B cell (primary cell): ENCODE results near the gene PIK3R1. TPM values are rescaled to one million over a fixed set of nuclear protein-coding genes. Genes with fewer than 3 reads are reported as not detected.

Experiments used
- ATAC-seq: fragments of 200-7000 bp; cut with Tn5 transposase; one replicate; pipeline ENCODE4 v1.10.0; 2021; ENCODE audit warnings: low read depth, mild to moderate bottlenecking, moderate number of reproducible peaks, moderate library complexity
- CTCF ChIA-PET: fragments of 350-600 bp; sonication (Branson Sonifier 250); formaldehyde crosslinking; loops from one replicate; lab custom pipeline; 2021; ENCODE audit warnings: antibody characterized with exemption, inconsistent platforms; lab: Charles Lee
- POLR2A ChIA-PET: fragments of 350-600 bp; sonication (Branson Sonifier 250); formaldehyde crosslinking; loops from one replicate; lab custom pipeline; 2021; ENCODE audit warnings: antibody characterized with exemption; lab: Charles Lee
- DNase-seq: peaks from one replicate; pipeline ENCODE4 v3.0.0; 2013
- H2AFZ ChIP-seq: 2 replicates; pipeline ENCODE4 v1.6.1; 2012; ENCODE audit warnings: mild to moderate bottlenecking, low read depth, low read length; ENCODE audit not compliant: insufficient read depth, poor library complexity, severe bottlenecking
- H3K27ac ChIP-seq, 2 donors: 1 replicate in 1 of 2; 2 replicates in 1 of 2; pipeline ENCODE4 v1.5.1; 2012 to 2013; ENCODE audit warnings: low read length in 2 of 2, mild to moderate bottlenecking in 2 of 2, moderate library complexity in 1 of 2
- H3K27me3 ChIP-seq, 4 experiments: fragments of 200-600 bp in 1 of 4; sonication (generic) in 1 of 4; replicated peaks in 1 of 4; 1 replicate in 2 of 4; 2 replicates in 2 of 4; pipeline versions ENCODE4 v1.6.1 to v1.7.0; 2013 to 2016; ENCODE audit warnings: low read length in 3 of 4, mild to moderate bottlenecking in 2 of 4, mixed read lengths in 1 of 4, moderate library complexity in 1 of 4; ENCODE audit not compliant: insufficient read depth in 4 of 4, control insufficient read depth in 3 of 4; ENCODE audit errors: control extremely low read depth in 1 of 4
- H3K36me3 ChIP-seq, 2 experiments: replicated peaks in 1 of 2; 1 replicate in 1 of 2; 2 replicates in 1 of 2; pipeline versions ENCODE4 v1.6.1 to v1.7.1; 2013; ENCODE audit warnings: low read length in 1 of 2; ENCODE audit not compliant: insufficient read depth in 2 of 2, control insufficient read depth in 1 of 2; ENCODE audit errors: control extremely low read depth in 1 of 2, extremely low read depth in 1 of 2
- H3K4me1 ChIP-seq, 2 donors: fragments of 200-600 bp in 1 of 2; sonication (generic) in 1 of 2; 1 replicate in 1 of 2; 2 replicates in 1 of 2; pipeline versions ENCODE4 v1.5.1 to v1.6.1; 2013 to 2017; ENCODE audit warnings: low read length in 2 of 2; ENCODE audit not compliant: control insufficient read depth in 2 of 2, insufficient read depth in 2 of 2
- H3K4me2 ChIP-seq: replicated peaks from 2 replicates; pipeline ENCODE3; 2012; ENCODE audit warnings: mild to moderate bottlenecking, low read depth, low read length; ENCODE audit not compliant: poor library complexity, severe bottlenecking
- H3K4me3 ChIP-seq, 5 experiments: fragments of 200-600 bp in 1 of 5; sonication (generic) in 1 of 5; 1 replicate in 3 of 5; 2 replicates in 2 of 5; pipeline versions ENCODE4 v1.5.1 to v1.7.0; 2011 to 2016; ENCODE audit warnings: low read length in 4 of 5, mild to moderate bottlenecking in 4 of 5, low read depth in 2 of 5, control low read depth in 1 of 5, moderate library complexity in 1 of 5; ENCODE audit not compliant: insufficient read depth in 1 of 5; ENCODE audit errors: control extremely low read depth in 1 of 5, extremely low read depth in 1 of 5
- H3K79me2 ChIP-seq: fragments of 200-600 bp; sonication (generic); one replicate; pipeline ENCODE4 v1.6.0; 2016; ENCODE audit warnings: low read length; ENCODE audit not compliant: control insufficient read depth, insufficient read depth
- H3K9ac ChIP-seq: fragments of 200-600 bp; sonication (generic); 2 replicates; pipeline ENCODE4 v1.6.1; 2017; ENCODE audit warnings: mild to moderate bottlenecking, low read length, moderate library complexity
- H3K9me3 ChIP-seq, 3 donors: one replicate each; pipeline versions ENCODE4 v1.6.1 to v1.7.1; 2013; ENCODE audit warnings: low read length in 2 of 3; ENCODE audit not compliant: control insufficient read depth in 2 of 3, insufficient read depth in 1 of 3; ENCODE audit errors: control extremely low read depth in 1 of 3
- H4K20me1 ChIP-seq: 2 replicates; pipeline ENCODE4 v1.6.0; 2012; ENCODE audit warnings: mild to moderate bottlenecking, low read length; ENCODE audit not compliant: insufficient read depth, control insufficient read depth, poor library complexity, severe bottlenecking
- H3K27ac Mint-ChIP-seq: one replicate; pipeline ENCODE4 v1.8.0; 2021; ENCODE audit warnings: mixed read lengths
- H3K27me3 Mint-ChIP-seq: one replicate; pipeline ENCODE4 v1.8.0; 2021; ENCODE audit warnings: mixed read lengths
- H3K4me1 Mint-ChIP-seq: one replicate; pipeline ENCODE4 v1.8.0; 2021; ENCODE audit warnings: mixed read lengths
- H3K4me3 Mint-ChIP-seq: one replicate; pipeline ENCODE4 v1.8.0; 2021; ENCODE audit warnings: mixed read lengths
- H3K9me3 Mint-ChIP-seq: one replicate; pipeline ENCODE4 v1.8.0; 2022; ENCODE audit warnings: mixed read lengths; ENCODE audit not compliant: insufficient read depth
- CTCF ChIP-seq: fragments of 200-600 bp; IDR thresholded peaks from one replicate; pipeline ENCODE4 v1.8.0; 2022; ENCODE audit warnings: antibody characterized with exemption, mild to moderate bottlenecking
- EZH2 ChIP-seq: IDR thresholded peaks from 2 replicates; pipeline ENCODE4 v1.6.1; 2012; ENCODE audit warnings: borderline replicate concordance, low read depth, mild to moderate bottlenecking, moderate library complexity, low read length; ENCODE audit not compliant: insufficient read depth, poor library complexity, severe bottlenecking
- WGBS: methylation state at CpG from one replicate; pipeline ENCODE4 v1.1.5; 2013; ENCODE audit warnings: missing lambda C conversion rate; ENCODE audit not compliant: insufficient coverage; 5-methylcytosine and 5-hydroxymethylcytosine counted together
- intact Hi-C: fragments of 100-400 bp; cut with micrococcal nuclease; formaldehyde crosslinking; loops from one replicate; pipeline ENCODE4 v1.10.0; 2022
- polyA plus RNA-seq: library from polyadenylated mRNA; depleted of rRNA; stranded (reverse); fragments of >200 nt; gene quantifications from 2 replicates; pipeline ENCODE4 v1.2.3, GENCODE V29; 2012
- total RNA-seq, 2 donors: library from RNA; stranded (reverse); fragments of 120-200 nt in 1 of 2; gene quantifications; 1 replicate in 1 of 2; 2 replicates in 1 of 2; pipeline versions ENCODE4 v1.2.3 to v1.2.4, GENCODE V29; 2013 to 2022

The PIK3R1 gene
- total and polyA plus RNA-seq, 2 donors (not counting 1 experiment from before 2014, with no cell fraction given), result 5.6 to 63.8 TPM

DNA sequence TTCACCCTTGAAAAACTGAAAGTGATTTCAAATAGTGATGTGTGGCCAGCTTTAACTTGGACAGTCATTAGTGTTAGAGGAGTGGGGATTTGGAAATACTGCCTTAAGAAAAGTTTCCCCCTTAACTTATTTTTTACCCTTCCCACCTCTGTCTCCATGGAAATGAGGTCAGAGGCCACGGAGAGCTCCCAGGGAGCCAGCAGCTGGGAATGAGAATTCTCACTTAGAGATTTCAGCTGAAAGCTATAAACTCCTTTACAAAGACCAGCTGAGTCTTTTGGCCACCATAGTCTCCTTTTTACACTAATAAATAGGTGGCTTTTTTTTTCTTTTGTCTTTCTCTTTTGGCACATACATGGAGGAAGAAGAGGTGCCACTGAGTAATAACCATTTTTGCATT, 45.7 kb upstream of the PIK3R1 start:
- no peak for DNase-seq
- no peaks in the 10 kb centered on the region for H3K36me3 ChIP-seq
- no peaks in the 10 kb centered on the region for H3K27me3 ChIP-seq
- H4K20me1 ChIP-seq, result no peaks in the 10 kb centered on the region
- Mint-ChIP-seq H3K4me3 (no peak overlapping the region), H3K4me1 (no peaks in the 10 kb centered on the region), H3K27ac (no peak overlapping the region), H3K9me3 (no peaks in the 10 kb centered on the region), H3K27me3 (no peaks in the 10 kb centered on the region)
- no peak overlapping the region for H3K9ac ChIP-seq
- H3K4me3 ChIP-seq, result no peak overlapping the region
- no peaks in the 10 kb centered on the region for H3K79me2 ChIP-seq
- no peak overlapping the region for H3K27ac ChIP-seq
- no peaks in the 10 kb centered on the region for H3K9me3 ChIP-seq
- ATAC-seq, result no peak
- ChIA-PET CTCF (no interaction called here), POLR2A (no interaction called here)
- H3K4me2 ChIP-seq, result no peak overlapping the region
- no peak overlapping the region for H2AFZ ChIP-seq
- intact Hi-C loops, result no loop called here
- WGBS, result 83% methylated on average over 1 of the region's 1 CpG
- no peak for TF ChIP-seq CTCF
- no peak for TF ChIP-seq EZH2
- no peaks in the 10 kb centered on the region for H3K4me1 ChIP-seq

DNA sequence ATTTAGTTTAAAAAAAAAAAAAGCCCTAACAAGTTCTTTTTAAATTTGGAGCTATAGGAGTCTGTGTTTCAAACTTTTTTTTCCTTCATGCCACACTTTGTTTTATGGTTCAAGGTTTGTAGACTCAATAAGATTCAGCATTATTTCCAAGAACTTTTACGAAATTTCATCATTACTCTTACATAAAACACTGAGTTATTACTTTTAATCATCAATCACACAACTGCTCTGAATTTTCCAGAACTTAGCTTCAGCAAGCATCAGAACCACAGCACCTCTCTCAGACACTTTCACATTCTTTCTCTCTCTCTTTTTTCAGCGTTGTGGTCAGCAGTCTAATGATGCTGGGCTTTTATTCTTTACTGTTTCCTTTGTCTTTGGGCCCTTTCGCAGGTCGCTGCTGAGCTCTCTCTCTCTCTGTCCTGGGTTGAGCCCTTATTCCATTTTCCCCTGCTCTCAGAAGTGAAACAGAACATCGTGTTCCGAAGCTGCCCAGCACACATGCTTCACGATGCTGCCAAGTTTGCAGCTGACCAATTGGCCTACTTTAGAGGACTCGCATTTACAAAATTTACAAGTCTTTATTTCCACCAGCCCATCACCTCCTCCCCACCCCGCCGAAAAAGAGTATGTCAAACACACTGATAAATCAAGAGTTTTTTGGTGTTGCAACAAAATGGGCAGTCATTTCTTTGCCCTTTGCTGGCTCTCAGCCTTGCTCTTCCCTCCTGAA, 44.6 kb upstream of the PIK3R1 start:
- Mint-ChIP-seq H3K4me3 (no peak overlapping the region), H3K9me3 (no peaks in the 10 kb centered on the region), H3K4me1 (no peaks in the 10 kb centered on the region), H3K27ac (no peak overlapping the region), H3K27me3 (no peaks in the 10 kb centered on the region)
- CTCF ChIA-PET, result no interaction called here
- Histone ChIP-seq H3K79me2 (no peaks in the 10 kb centered on the region), H3K4me2 (no peak overlapping the region), H3K36me3 (no peaks in the 10 kb centered on the region), H3K27me3 (no peaks in the 10 kb centered on the region), H2AFZ (no peak overlapping the region), H4K20me1 (no peaks in the 10 kb centered on the region), H3K9ac (no peak overlapping the region), H3K9me3 (no peaks in the 10 kb centered on the region), H3K4me1 (no peaks in the 10 kb centered on the region), H3K27ac (no peak overlapping the region), H3K4me3 (no peak overlapping the region)
- WGBS, result 91% methylated on average over 7 of the region's 10 CpGs
- DNase-seq, result no peak
- POLR2A ChIA-PET, result no interaction called here
- ATAC-seq, result no peak
- intact Hi-C loops, result no loop called here
- TF ChIP-seq EZH2 (no peak), CTCF (no peak)
